Neural progenitor cell (in vitro differentiated cells): Measurements from ENCODE around the gene MTHFSD. TPM values are rescaled to one million over a fixed set of nuclear protein-coding genes. Genes with fewer than 3 reads are reported as not detected.

Source experiments
- DNase-seq: peaks from one replicate; pipeline ENCODE4 v3.0.0-alpha.2; 2016; ENCODE audit warnings: low spot score
- H2AFZ ChIP-seq: fragments of 200-600 bp; sonication (generic); replicated peaks from 2 replicates; pipeline ENCODE4 v1.6.1; 2016; ENCODE audit warnings: antibody characterized with exemption
- H3F3A ChIP-seq: fragments of 200-600 bp; sonication (generic); 2 replicates; pipeline ENCODE4 v1.6.1; 2016; ENCODE audit warnings: antibody characterized with exemption, low read depth
- H3K27ac ChIP-seq: fragments of 200-600 bp; sonication (generic); 2 replicates; pipeline ENCODE4 v1.5.1; 2016; ENCODE audit warnings: mild to moderate bottlenecking
- H3K27me3 ChIP-seq: fragments of 200-600 bp; sonication (generic); 2 replicates; pipeline ENCODE4 v1.6.1; 2016; ENCODE audit warnings: mild to moderate bottlenecking, moderate library complexity
- H3K36me3 ChIP-seq: fragments of 200-600 bp; sonication (generic); 2 replicates; pipeline ENCODE4 v1.5.1; 2016
- H3K4me1 ChIP-seq: fragments of 200-600 bp; sonication (generic); 2 replicates; pipeline ENCODE4 v1.6.1; 2016; ENCODE audit warnings: mixed run types
- H3K4me2 ChIP-seq: fragments of 200-600 bp; sonication (generic); 2 replicates; pipeline ENCODE4 v1.6.1; 2016
- H3K4me3 ChIP-seq: fragments of 200-600 bp; sonication (generic); 2 replicates; pipeline ENCODE4 v1.5.1; 2016
- H3K79me2 ChIP-seq: fragments of 200-600 bp; sonication (generic); 2 replicates; pipeline ENCODE4 v1.6.1; 2016; ENCODE audit warnings: low read depth
- H3K9ac ChIP-seq: fragments of 200-600 bp; sonication (generic); 2 replicates; pipeline ENCODE4 v1.6.1; 2016
- H3K9me3 ChIP-seq: fragments of 200-600 bp; sonication (generic); 2 replicates; pipeline ENCODE4 v1.5.1; 2016; ENCODE audit warnings: low read depth
- H4K20me1 ChIP-seq: fragments of 200-600 bp; sonication (generic); 2 replicates; pipeline ENCODE4 v1.6.1; 2016; ENCODE audit warnings: low read depth
- H3K27ac Mint-ChIP-seq: 3 replicates; pipeline ENCODE4 v1.8.0; 2021; ENCODE audit warnings: mixed read lengths
- H3K27me3 Mint-ChIP-seq: 2 replicates; pipeline ENCODE4 v1.8.0; 2022; ENCODE audit warnings: low read depth, mild to moderate bottlenecking, inconsistent platforms, moderate library complexity, mixed read lengths; ENCODE audit not compliant: insufficient read depth
- H3K36me3 Mint-ChIP-seq: 3 replicates; pipeline ENCODE4 v1.8.0; 2021; ENCODE audit warnings: mixed read lengths
- H3K4me1 Mint-ChIP-seq: 3 replicates; pipeline ENCODE4 v1.8.0; 2021; ENCODE audit warnings: mixed read lengths
- H3K4me3 Mint-ChIP-seq: 3 replicates; pipeline ENCODE4 v1.8.0; 2021; ENCODE audit warnings: mild to moderate bottlenecking, moderate library complexity, mixed read lengths
- H3K9me3 Mint-ChIP-seq: 3 replicates; pipeline ENCODE4 v1.8.0; 2020; ENCODE audit warnings: mixed read lengths
- EZH2 ChIP-seq: fragments of 200-600 bp; sonication (generic); IDR thresholded peaks from 2 replicates; pipeline ENCODE4 v1.6.1; 2017; ENCODE audit warnings: antibody characterized with exemption, mild to moderate bottlenecking, moderate library complexity
- EZH2phosphoT487 ChIP-seq: fragments of 200-600 bp; sonication (generic); IDR thresholded peaks from 2 replicates; pipeline ENCODE4 v1.6.1; 2017; ENCODE audit warnings: antibody characterized with exemption
- total RNA-seq: library from RNA; depleted of rRNA; stranded (reverse); fragments of >200 nt; gene quantifications from 2 replicates; pipeline ENCODE4 v1.2.3, GENCODE V29; 2015; ENCODE audit warnings: low replicate concordance
- TF ChIP-seq, protein P1 (sequence below): fragments of 200-600 bp; sonication (generic); IDR thresholded peaks from 2 replicates; pipeline ENCODE4 v1.5.1; 2017; ENCODE audit warnings: antibody characterized with exemption, mild to moderate bottlenecking

The MTHFSD gene
- total RNA-seq, 1 donor from 2014 or later = 17.4 TPM

GRCh38 chr16:86584071-86584685 lies 29.1 kb upstream of the MTHFSD start:
- no peaks in the 10 kb centered on the region for H3K9me3 ChIP-seq
- H3K4me2 ChIP-seq = no peak overlapping the region
- H3K27me3 Mint-ChIP-seq = peaks cover 30% of the 10 kb centered on the region
- H3K27me3 ChIP-seq = peaks cover 50% of the 10 kb centered on the region
- no peak for DNase-seq
- H3K4me1 ChIP-seq = no peaks in the 10 kb centered on the region
- H3K27ac ChIP-seq = no peak overlapping the region
- peaks cover 8% of the 10 kb centered on the region for H3K4me1 Mint-ChIP-seq
- no peak overlapping the region for H3K4me3 ChIP-seq
- no peaks in the 10 kb centered on the region for H4K20me1 ChIP-seq
- H3K79me2 ChIP-seq = no peaks in the 10 kb centered on the region
- H3K9me3 Mint-ChIP-seq = no peaks in the 10 kb centered on the region
- H3K36me3 ChIP-seq = no peaks in the 10 kb centered on the region
- H3F3A ChIP-seq = no peaks in the 10 kb centered on the region
- H3K4me3 Mint-ChIP-seq = no peak overlapping the region
- H3K27ac Mint-ChIP-seq = no peak overlapping the region
- no peaks in the 10 kb centered on the region for H3K36me3 Mint-ChIP-seq
- H3K9ac ChIP-seq = no peak overlapping the region
- H2AFZ ChIP-seq = no peak overlapping the region
- TF ChIP-seq, protein P1, sequence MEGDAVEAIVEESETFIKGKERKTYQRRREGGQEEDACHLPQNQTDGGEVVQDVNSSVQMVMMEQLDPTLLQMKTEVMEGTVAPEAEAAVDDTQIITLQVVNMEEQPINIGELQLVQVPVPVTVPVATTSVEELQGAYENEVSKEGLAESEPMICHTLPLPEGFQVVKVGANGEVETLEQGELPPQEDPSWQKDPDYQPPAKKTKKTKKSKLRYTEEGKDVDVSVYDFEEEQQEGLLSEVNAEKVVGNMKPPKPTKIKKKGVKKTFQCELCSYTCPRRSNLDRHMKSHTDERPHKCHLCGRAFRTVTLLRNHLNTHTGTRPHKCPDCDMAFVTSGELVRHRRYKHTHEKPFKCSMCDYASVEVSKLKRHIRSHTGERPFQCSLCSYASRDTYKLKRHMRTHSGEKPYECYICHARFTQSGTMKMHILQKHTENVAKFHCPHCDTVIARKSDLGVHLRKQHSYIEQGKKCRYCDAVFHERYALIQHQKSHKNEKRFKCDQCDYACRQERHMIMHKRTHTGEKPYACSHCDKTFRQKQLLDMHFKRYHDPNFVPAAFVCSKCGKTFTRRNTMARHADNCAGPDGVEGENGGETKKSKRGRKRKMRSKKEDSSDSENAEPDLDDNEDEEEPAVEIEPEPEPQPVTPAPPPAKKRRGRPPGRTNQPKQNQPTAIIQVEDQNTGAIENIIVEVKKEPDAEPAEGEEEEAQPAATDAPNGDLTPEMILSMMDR = no peak
- no peak for TF ChIP-seq EZH2
- TF ChIP-seq EZH2phosphoT487 = no peak

DNA sequence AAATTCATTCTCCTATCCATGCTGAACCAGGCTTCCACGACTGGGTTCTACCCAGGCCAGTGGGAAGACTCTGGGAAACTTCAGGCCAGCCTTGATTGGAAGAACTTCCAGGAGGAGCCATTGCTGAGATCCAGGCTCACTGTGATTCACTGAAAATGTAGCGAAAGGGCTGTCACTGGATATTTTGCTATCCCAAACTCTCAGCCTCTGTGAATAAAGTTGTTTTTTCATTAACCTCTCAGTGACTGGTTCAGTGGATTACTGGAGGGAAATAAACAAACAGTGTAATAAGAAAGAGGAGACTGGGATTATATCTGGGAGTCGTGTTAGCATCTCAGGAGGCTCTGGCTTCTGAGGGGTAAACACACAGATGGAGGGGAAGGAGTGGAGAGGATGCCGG lies 26.4 kb upstream of the MTHFSD start:
- no peak overlapping the region for H3K4me3 Mint-ChIP-seq
- H3K27ac Mint-ChIP-seq = no peak overlapping the region
- Histone ChIP-seq H3K27me3 (peaks cover 78% of the 10 kb centered on the region), H4K20me1 (peaks cover 8% of the 10 kb centered on the region), H3K4me3 (no peak overlapping the region), H3K9ac (no peak overlapping the region), H3K4me2 (no peak overlapping the region), H2AFZ (no peak overlapping the region), H3K36me3 (no peaks in the 10 kb centered on the region), H3F3A (peaks cover 5% of the 10 kb centered on the region), H3K9me3 (no peaks in the 10 kb centered on the region), H3K27ac (no peak overlapping the region), H3K79me2 (no peaks in the 10 kb centered on the region), H3K4me1 (peaks cover 8% of the 10 kb centered on the region)
- peaks cover 21% of the 10 kb centered on the region for H3K4me1 Mint-ChIP-seq
- TF ChIP-seq, protein P1 = no peak
- no peak for TF ChIP-seq EZH2phosphoT487
- TF ChIP-seq EZH2 = no peak
- H3K36me3 Mint-ChIP-seq = no peaks in the 10 kb centered on the region
- peaks cover 51% of the 10 kb centered on the region for H3K27me3 Mint-ChIP-seq
- no peak for DNase-seq
- no peaks in the 10 kb centered on the region for H3K9me3 Mint-ChIP-seq

- no peak overlapping the region for H2AFZ ChIP-seq
- H3K4me2 ChIP-seq = no peak overlapping the region
- Mint-ChIP-seq H3K36me3 (no peaks in the 10 kb centered on the region), H3K27me3 (peaks cover 57% of the 10 kb centered on the region), H3K4me1 (peaks cover 22% of the 10 kb centered on the region), H3K4me3 (no peak overlapping the region), H3K9me3 (no peaks in the 10 kb centered on the region), H3K27ac (no peak overlapping the region)
- no peak for DNase-seq
- H3K79me2 ChIP-seq = no peaks in the 10 kb centered on the region
- no peak overlapping the region for H3K27ac ChIP-seq
- no peaks in the 10 kb centered on the region for H3K9me3 ChIP-seq
- peaks cover 8% of the 10 kb centered on the region for H3K4me1 ChIP-seq
- H3K4me3 ChIP-seq = no peak overlapping the region
- no peak overlapping the region for H3K9ac ChIP-seq
- H3K36me3 ChIP-seq = no peaks in the 10 kb centered on the region
- H4K20me1 ChIP-seq = peaks cover 8% of the 10 kb centered on the region
- no peak for TF ChIP-seq EZH2
- TF ChIP-seq EZH2phosphoT487 = no peak
- TF ChIP-seq, protein P1 = no peak
- H3F3A ChIP-seq = peaks cover 5% of the 10 kb centered on the region
- H3K27me3 ChIP-seq = peaks cover 84% of the 10 kb centered on the region
These were observed 25.7 kb upstream of the MTHFSD start for GRCh38 chr16:86580791-86581170.
